Hippocampal formation (tissue), 2 donors: Measurements from ENCODE around the gene ITGAD.

Experiments
- DNase-seq, 2 donors: peaks; one replicate each; lab custom pipeline; 2025; lab: John Stamatoyannopoulos, UW

The ITGAD gene

GRCh38 chr16:31475946-31476302 lies 82.8 kb downstream of the ITGAD start:
- no peak for DNase-seq
